GM23248 (cell line): ENCODE data around the gene MAN2B2. TPM values are rescaled to one million over a fixed set of nuclear protein-coding genes. Genes with fewer than 3 reads are reported as not detected.

ENCODE experiments used
- DNase-seq: peaks from one replicate; pipeline ENCODE4 v3.0.0-alpha.2; 2015
- H2AFZ ChIP-seq: fragments of 200-600 bp; sonication (generic); 2 replicates; pipeline ENCODE4 v1.6.1; 2016; ENCODE audit warnings: antibody characterized with exemption
- H3F3A ChIP-seq: fragments of 200-600 bp; sonication (generic); 2 replicates; pipeline ENCODE4 v1.6.1; 2016; ENCODE audit warnings: mild to moderate bottlenecking, antibody characterized with exemption, mixed run types; ENCODE audit not compliant: insufficient read depth
- H3K27ac ChIP-seq: fragments of 200-600 bp; sonication (generic); 2 replicates; pipeline ENCODE4 v1.5.1; 2016; ENCODE audit warnings: mild to moderate bottlenecking
- H3K27me3 ChIP-seq: fragments of 200-600 bp; sonication (generic); replicated peaks from 2 replicates; pipeline ENCODE4 v1.6.1; 2016; ENCODE audit warnings: mild to moderate bottlenecking; ENCODE audit not compliant: insufficient read depth
- H3K36me3 ChIP-seq: fragments of 200-600 bp; sonication (generic); 2 replicates; pipeline ENCODE4 v1.6.1; 2016; ENCODE audit warnings: low read depth, mild to moderate bottlenecking
- H3K4me1 ChIP-seq: fragments of 200-600 bp; sonication (generic); 2 replicates; pipeline ENCODE4 v1.6.1; 2016; ENCODE audit warnings: mild to moderate bottlenecking; ENCODE audit not compliant: insufficient read depth
- H3K4me2 ChIP-seq: fragments of 200-600 bp; sonication (generic); one replicate; pipeline ENCODE4 v1.6.1; 2016; ENCODE audit warnings: mild to moderate bottlenecking; ENCODE audit not compliant: unreplicated experiment
- H3K4me3 ChIP-seq: fragments of 200-600 bp; sonication (generic); 2 replicates; pipeline ENCODE4 v1.5.1; 2016; ENCODE audit warnings: mild to moderate bottlenecking
- H3K79me2 ChIP-seq: fragments of 200-600 bp; sonication (generic); 2 replicates; pipeline ENCODE4 v1.6.1; 2016; ENCODE audit warnings: mild to moderate bottlenecking; ENCODE audit not compliant: insufficient read depth
- H3K9ac ChIP-seq: fragments of 200-600 bp; sonication (generic); 2 replicates; pipeline ENCODE4 v1.6.1; 2016; ENCODE audit warnings: mild to moderate bottlenecking
- H3K9me2 ChIP-seq: fragments of 200-600 bp; sonication (generic); 2 replicates; pipeline ENCODE4 v1.6.1; 2016; ENCODE audit warnings: mixed run types, mild to moderate bottlenecking, moderate library complexity; ENCODE audit not compliant: insufficient read depth
- H3K9me3 ChIP-seq: fragments of 200-600 bp; sonication (generic); one replicate; pipeline ENCODE4 v1.6.1; 2017; ENCODE audit warnings: low read depth
- H4K20me1 ChIP-seq: fragments of 200-600 bp; sonication (generic); 2 replicates; pipeline ENCODE4 v1.6.0; 2016; ENCODE audit not compliant: insufficient read depth
- EZH2 ChIP-seq: fragments of 200-600 bp; sonication (generic); IDR thresholded peaks from 2 replicates; pipeline ENCODE4 v1.6.1; 2018; ENCODE audit warnings: antibody characterized with exemption, mild to moderate bottlenecking; ENCODE audit not compliant: insufficient read depth, poor library complexity, severe bottlenecking
- EZH2phosphoT487 ChIP-seq: fragments of 200-600 bp; sonication (generic); IDR thresholded peaks from 2 replicates; pipeline ENCODE4 v1.6.1; 2018; ENCODE audit warnings: antibody characterized with exemption, moderate library complexity, mild to moderate bottlenecking, low read depth; ENCODE audit not compliant: insufficient read depth
- WGBS, 2 experiments: methylation state at CpG; one replicate each; pipeline ENCODE4 v1.1.6; 2015 to 2017; ENCODE audit warnings: low lambda C conversion rate in 2 of 2, low coverage in 1 of 2; ENCODE audit errors: missing lambda C conversion rate in 2 of 2; 5-methylcytosine and 5-hydroxymethylcytosine counted together
- in situ Hi-C: fragments of 300-500 bp; cut with MboI; formaldehyde crosslinking; loops from 2 replicates; pipeline ENCODE4 v1.15.0; 2020
- polyA plus RNA-seq: library from polyadenylated mRNA; unstranded; fragments of >200 nt; fragmentation: Nextera tagmentation; extraction: Ambion mirVana; gene quantifications from 2 replicates; pipeline ENCODE4 v1.2.1, GENCODE V29; 2016
- total RNA-seq: library from RNA; depleted of rRNA; stranded (reverse); fragments of >200 nt; shearing (Covaris generic); gene quantifications from 2 replicates; pipeline ENCODE4 v1.2.3, GENCODE V29; 2014

Gene MAN2B2
- total and polyA plus RNA-seq, 2 experiments from 2014 or later = 28.7 to 40.1 TPM

DNA sequence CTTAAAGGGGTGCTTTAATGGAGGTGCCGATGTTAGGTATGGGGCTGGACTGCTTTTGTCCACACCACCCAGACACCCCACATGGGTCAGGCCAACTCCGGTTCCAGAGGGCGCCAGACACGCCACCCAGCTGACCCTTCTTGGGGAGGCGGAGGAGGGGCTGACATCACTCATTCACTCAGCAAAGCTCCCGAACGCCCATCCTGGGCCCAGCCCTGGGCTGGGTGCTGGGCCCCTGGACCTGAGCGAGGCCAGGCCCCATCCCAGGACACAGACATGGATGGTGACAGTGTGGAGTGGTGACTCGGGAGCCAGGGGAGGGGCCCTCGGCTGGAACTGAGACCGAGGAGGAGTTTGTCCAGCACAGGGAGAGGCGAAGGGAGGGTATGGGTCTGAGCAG is 28.1 kb downstream of the MAN2B2 start:
- Histone ChIP-seq H3K79me2 (no peaks in the 10 kb centered on the region), H3K4me3 (no peak overlapping the region), H3K36me3 (peaks cover 8% of the 10 kb centered on the region; the same call in 1 of the 2 replicates), H3K27ac (no peak overlapping the region), H3K4me2 (no peak overlapping the region), H2AFZ (no peak overlapping the region), H3K27me3 (no peaks in the 10 kb centered on the region), H3K9me3 (no peaks in the 10 kb centered on the region), H3F3A (no peaks in the 10 kb centered on the region), H3K9me2 (no peaks in the 10 kb centered on the region), H3K4me1 (no peaks in the 10 kb centered on the region), H3K9ac (no peak overlapping the region), H4K20me1 (no peaks in the 10 kb centered on the region)
- DNase-seq = no peak
- 82 to 83% methylated on average over 12 of the region's 12 CpGs for WGBS, 2 experiments
- in situ Hi-C loops = no loop called here
- TF ChIP-seq EZH2phosphoT487 (no peak), EZH2 (no peak)

DNA sequence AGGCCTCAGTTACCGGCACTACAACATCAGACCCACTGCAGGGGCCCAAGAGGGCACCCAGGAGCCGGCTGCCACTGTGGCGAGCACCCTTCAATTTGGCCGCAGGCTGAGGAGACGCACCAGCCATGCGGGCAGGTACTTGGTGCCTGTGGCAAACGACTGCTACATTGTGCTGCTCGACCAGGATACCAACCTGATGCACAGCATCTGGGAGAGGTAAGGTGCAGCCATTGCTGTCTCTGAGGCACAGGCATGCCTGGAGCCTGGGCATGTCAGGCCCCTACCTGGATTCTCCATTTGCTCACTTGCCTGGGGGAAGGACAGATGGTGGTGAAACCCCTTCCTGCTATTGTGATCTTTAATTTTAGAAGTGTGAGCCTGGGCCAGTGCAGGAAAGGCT is 30.1 kb downstream of the MAN2B2 start:
- Histone ChIP-seq H3K79me2 (no peaks in the 10 kb centered on the region), H3K4me1 (no peaks in the 10 kb centered on the region), H3K27me3 (no peaks in the 10 kb centered on the region), H3K9me3 (no peaks in the 10 kb centered on the region), H3K9ac (no peak overlapping the region), H3K4me3 (no peak overlapping the region), H3K9me2 (no peaks in the 10 kb centered on the region), H2AFZ (no peak overlapping the region), H3K4me2 (no peak overlapping the region), H3K27ac (no peak overlapping the region), H4K20me1 (no peaks in the 10 kb centered on the region), H3K36me3 (peaks cover 8% of the 10 kb centered on the region; the same call in 1 of the 2 replicates), H3F3A (no peaks in the 10 kb centered on the region)
- 95 to 96% methylated on average over 8 of the region's 8 CpGs for WGBS, 2 experiments
- in situ Hi-C loops = no loop called here
- no peak for DNase-seq
- TF ChIP-seq EZH2 (no peak), EZH2phosphoT487 (no peak)

DNA sequence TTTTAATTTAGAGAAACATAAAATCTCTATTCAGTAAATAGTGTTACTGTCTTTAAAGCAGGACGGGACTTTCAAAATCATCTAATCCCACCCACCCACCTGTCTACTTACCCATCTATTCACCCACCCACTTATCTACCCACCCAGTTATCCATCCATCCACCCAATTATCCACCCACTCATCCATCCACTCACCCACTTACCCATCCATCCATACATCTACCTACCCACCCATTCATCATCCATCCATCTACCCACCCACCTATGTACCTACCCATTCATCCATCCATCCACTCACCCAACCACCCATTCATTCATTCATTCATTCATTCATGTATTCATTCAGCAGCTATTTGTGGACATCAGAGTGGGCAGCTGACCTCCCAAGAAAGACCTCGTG is 30.6 kb downstream of the MAN2B2 start:
- H4K20me1 ChIP-seq = no peaks in the 10 kb centered on the region
- TF ChIP-seq EZH2 (no peak), EZH2phosphoT487 (no peak)
- no peaks in the 10 kb centered on the region for H3K27me3 ChIP-seq
- H3K27ac ChIP-seq = no peak overlapping the region
- H3K9ac ChIP-seq = no peak overlapping the region
- H3K9me3 ChIP-seq = no peaks in the 10 kb centered on the region
- no peak overlapping the region for H3K4me3 ChIP-seq
- in situ Hi-C loops = no loop called here
- no peaks in the 10 kb centered on the region for H3K9me2 ChIP-seq
- H3F3A ChIP-seq = no peaks in the 10 kb centered on the region
- no peak overlapping the region for H3K4me2 ChIP-seq
- H3K36me3 ChIP-seq = peaks cover 8% of the 10 kb centered on the region; the same call in 1 of the 2 replicates
- no peaks in the 10 kb centered on the region for H3K4me1 ChIP-seq
- DNase-seq = no peak
- WGBS, 2 experiments = 96 to 98% methylated on average over 2 of the region's 2 CpGs
- H2AFZ ChIP-seq = no peak overlapping the region
- no peaks in the 10 kb centered on the region for H3K79me2 ChIP-seq

DNA sequence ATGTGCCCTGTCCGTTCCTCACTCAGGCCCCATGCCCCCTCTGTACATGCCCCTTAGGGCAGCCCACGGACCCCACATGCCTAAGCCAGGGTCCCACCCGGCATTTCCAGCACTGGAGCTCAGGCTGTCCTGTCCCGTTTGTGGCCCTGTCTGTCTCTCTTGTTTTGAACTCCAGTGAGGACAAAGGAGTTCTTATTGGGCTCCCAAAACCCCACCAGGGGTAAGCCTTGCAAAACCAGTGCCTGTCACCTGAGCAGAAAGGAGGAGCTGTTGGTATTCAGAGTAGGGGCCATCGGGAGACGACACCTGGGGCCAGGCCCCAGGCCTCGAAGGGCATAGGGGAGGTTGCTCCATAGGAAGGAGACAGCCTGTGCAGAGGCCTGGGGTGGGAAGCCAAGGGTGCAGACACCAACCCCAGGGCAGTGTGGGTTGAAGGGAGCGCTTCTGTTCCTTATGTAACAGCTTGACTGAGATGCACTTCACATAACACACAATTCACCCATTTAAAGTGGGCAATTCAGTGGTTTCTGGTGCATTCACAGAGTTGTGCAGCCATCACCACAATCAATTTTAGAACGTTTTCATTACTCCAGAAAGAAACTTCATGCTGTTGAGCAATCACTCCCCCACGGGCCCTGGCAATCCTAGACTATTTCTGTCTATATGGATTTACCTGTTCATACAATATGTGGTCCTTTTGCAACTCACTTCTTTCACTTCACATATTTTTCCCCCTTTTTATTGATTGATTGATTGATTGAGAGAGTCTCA is 31.7 kb downstream of the MAN2B2 start:
- Histone ChIP-seq H3K36me3 (peaks cover 8% of the 10 kb centered on the region; the same call in 1 of the 2 replicates), H3K9me3 (no peaks in the 10 kb centered on the region), H3K9me2 (no peaks in the 10 kb centered on the region), H3F3A (no peaks in the 10 kb centered on the region), H3K79me2 (no peaks in the 10 kb centered on the region), H2AFZ (no peak overlapping the region), H3K4me1 (no peaks in the 10 kb centered on the region), H3K27me3 (no peaks in the 10 kb centered on the region), H3K9ac (no peak overlapping the region), H4K20me1 (no peaks in the 10 kb centered on the region), H3K27ac (no peak overlapping the region), H3K4me2 (no peak overlapping the region), H3K4me3 (no peak overlapping the region)
- 87 to 91% methylated on average over 10 of the region's 10 CpGs for WGBS, 2 experiments
- TF ChIP-seq EZH2phosphoT487 (no peak), EZH2 (no peak)
- no peak for DNase-seq
- in situ Hi-C loops = no loop called here
